NCI-H748 treated with DMSO at 0.1 percent for 48 hours (cell line): ENCODE results near the gene TBC1D1.
A peak's percentile ranks its signal among the peaks of the same experiment; 100 is the strongest.
"Not testable (repeated sequence)": the region's sequence is repeated elsewhere in the genome, so short reads cannot be mapped to it uniquely, and the experiment has no call there.

Experiments
- DNase-seq: peaks from one replicate; lab custom pipeline; 2025; lab: John Stamatoyannopoulos, UW

The TBC1D1 gene

DNA sequence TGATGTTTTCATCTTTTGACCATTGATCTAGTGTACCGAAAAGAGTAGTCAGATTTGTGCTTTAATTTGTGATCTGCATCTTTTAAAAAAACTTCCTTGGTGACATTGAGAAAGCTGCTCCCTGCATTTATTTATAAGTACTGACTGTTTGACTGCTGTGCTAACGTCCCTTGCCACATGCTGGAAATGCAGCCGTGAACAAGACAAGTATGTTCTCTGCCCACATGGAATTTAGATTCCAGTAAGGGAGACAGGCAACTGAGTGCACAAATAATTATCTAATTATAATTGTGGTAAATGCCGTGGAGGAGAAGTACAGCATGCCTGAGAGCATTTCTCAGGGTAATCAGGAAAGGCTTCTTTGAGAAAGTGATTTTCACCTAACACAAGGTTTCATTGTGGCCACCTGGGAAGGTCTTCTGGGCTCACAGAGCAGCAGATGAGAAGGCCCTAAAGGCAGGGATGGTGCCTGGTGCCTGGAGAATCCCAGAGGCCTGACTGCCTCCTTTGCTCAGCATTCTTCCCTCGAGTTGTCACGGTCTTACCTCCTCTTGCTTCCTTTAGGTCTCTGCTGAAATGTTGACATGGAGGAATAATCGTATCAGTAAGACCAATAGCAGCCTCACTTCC, 125.1 kb downstream of the TBC1D1 start:
- no peak for DNase-seq

DNA sequence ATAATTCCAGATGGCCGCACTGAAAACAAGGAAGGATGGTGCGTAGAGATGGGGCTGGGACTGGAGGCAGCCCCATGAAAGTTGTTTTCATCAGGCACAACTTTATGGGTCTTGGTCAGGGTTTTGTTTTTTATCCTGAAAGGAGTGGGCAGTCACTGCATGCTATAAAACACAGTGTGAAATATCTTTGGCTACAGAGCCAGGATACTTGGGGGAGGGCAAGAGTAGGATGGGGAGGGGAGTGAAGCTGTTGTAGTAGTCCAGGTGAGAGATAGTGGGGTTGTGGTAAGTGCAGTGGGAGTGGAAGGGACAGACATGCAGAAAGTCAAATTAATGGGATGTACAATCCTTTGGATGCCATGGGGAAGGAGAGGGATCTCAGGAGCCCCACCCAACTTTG, 125.8 kb downstream of the TBC1D1 start:
- DNase-seq = no peak

DNA sequence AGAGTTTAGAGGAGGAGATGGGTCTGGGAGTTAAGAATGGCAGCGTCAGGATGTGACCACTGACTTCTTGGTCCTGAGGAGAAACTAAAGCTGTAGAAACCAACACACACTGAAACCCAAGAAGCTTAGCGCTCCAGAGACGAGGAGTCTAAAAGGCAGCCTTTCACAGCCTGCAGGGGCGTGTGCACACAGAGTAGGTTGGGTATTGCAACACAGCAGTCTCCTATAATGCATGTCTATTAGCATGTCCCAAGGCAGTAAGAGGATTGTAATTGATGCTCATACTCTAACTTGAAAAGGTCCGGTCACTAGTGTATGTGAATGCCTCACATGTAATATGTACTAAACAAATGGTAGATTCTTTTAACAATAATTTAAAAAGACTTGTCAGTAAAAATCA, 126.7 kb downstream of the TBC1D1 start:
- DNase-seq = no peak

DNA sequence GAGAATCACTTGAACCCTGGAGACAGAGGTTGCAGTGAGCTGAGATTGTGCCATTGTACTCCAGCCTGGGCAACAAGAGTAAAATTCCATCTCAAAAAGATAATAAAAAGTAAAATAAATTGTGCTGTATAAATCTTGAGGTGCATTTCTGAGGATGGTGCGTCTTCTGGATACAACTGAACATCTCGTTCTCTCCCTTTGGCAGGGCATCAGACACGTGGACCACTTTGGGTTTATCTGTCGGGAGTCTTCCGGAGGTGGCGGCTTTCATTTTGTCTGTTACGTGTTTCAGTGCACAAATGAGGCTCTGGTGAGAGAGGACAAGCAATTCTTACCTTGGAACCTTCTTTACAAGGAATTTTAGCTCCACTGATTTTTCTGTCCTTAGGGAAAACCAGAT, 129.5 kb downstream of the TBC1D1 start:
- no peak for DNase-seq

DNA sequence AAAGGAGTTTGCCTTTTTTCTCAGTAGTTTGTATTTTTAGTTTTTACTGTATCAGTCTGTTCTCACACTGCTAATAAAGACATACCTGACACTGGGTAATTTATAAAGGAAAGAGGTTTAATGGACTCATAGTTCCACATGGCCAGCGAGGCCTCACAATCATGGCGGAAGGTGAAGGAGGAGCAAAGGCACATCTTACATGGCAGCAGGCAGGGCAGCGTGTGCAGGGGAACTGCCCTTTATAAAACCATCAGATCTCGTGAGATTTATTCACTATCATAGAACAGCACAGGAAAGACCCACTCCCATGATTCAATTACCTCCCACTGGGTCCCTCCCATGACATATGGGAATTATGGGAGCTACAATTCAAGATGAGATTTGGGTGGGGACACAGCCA, 130.1 kb downstream of the TBC1D1 start:
- not testable (repeated sequence) for DNase-seq

DNA sequence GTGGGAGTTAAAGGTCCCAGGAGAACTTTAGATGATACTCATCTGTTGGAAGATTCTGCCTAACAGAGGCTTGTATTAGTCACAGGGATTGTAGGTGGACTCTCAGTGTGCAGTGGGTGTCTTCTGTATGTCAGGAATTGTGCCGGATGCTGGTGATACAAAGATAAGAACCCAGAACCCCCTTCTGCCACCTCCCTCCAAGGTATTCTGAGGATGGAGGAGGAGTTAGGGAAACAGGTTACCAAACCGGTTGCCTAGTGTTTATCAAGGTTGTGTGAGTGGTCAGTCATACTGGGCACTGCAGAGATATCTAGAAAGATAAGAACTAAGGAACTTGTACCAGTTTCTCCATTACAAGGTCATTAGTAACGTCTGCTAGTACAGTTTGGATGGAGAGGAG, 130.9 kb downstream of the TBC1D1 start:
- no peak for DNase-seq

DNA sequence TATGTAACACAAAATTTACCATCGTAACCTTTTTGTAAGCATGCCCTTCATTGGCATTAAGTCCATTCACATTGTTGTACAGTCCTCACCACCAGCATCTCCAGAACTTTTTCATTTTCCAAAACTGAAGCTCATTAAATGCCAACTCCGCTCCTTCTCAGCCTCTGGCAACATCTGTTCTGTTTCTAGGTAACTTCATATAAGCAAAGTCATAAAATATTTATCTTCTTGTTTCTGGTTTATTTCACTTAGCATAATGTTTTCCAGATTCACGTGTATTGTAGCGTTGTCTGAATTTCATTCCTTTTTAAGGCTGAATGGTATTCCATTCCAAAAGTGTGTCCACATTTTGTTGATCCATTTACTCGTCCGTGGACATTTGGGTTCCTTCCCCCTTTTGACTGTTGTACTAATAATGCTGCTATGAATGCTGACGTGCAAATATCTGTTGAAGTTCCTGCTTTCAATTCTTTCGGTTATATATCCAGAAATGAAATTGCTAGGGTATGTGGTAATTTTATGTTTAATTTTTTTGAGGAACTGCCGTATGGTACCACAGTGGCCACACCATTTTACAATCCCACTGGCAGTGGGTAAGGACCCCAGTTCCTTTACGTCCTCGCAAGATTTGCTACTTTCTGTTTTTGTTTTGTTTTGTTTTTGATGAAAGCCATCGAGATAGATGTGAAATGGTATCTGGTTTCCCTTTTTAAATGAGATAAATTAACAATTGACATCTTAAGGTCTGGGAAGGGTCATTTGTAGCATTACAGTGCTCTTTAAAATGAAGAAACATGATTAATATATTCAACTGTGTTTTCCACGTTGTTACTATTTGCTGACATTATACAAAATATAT, 132.7 kb downstream of the TBC1D1 start:
- no peak for DNase-seq

DNA sequence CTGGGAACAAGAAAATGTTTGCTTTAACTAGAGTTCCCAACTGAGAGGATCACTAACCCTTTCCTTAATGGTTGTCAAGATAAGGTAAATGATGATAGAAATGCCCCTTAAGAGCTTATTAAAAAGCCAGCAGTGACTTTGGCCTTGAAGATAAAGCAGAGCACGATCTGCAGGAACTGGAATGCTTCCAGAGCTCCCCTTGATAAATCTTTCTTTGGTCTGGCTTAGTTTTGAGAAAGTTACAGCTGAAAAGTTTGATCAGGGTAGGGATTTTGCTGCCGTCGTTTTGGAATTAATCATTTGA, 133.3 kb downstream of the TBC1D1 start:
- DNase-seq = no peak

DNA sequence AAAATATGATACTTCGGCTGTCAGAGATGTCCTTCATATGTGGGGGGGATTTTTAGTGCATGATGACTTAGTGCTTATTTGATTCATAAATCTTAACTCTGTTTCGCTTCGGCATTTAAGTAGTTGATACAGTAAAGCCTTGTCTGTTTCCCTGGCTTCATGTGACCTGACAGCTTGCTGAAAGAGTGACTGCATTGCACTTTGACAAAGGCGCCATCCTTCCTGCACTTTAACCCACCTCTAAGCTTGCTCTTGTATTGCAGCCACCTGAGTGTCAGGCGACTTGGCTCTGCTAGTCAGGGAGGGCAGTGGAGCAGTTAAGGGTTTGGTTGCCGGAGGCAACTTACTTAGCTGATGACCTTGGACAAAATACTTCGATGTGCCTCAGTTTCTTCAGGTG, 134.8 kb downstream of the TBC1D1 start:
- DNase-seq = no peak

DNA sequence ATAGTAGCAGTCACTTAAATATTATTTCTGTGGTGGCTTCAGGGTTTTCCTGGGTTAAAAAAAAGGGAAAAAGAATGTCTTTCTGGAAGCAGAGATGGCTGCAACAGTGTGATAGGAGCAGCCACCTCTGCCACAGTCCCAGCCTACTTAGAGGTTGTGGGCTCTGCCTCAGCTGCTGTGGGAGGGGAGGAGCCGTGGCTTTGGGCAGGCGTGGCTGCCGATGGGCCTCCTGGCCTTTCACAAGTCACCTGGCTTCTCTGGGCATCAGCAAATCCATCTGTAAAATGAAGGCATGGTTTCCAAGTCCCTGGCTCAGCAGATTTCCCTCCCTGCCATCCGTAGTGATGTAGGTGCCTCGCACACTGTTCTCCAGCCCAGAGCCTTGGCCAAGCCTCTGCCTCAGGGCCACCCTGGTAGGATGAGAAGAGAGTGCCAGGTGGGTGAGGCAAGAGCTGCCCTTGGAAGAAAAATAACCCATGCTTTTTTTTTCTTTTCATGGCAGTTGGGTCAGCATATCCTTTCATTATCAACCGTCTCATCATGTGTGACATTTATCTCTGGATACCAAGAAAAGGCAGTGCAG, 135.4 kb downstream of the TBC1D1 start:
- DNase-seq = no peak

DNA sequence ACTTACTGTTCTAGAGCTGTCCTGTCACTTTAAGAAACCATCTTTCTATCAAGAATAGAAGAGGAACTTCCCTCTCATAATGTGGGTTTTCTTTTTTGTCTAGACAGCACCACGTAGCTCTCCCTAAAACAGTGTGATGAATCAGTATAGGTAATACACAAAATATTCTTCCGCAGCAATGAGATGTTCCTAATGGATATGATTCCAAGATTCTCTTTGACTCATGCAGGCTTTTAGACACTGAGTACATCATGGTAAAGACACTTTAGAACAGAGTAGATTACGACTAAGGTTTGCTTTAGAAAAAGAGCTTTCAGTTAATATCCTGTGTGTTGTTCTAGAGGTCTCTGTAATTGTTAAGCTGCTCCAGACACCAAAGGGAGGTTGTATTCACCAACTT, 139.1 kb downstream of the TBC1D1 start:
- no peak for DNase-seq

DNA sequence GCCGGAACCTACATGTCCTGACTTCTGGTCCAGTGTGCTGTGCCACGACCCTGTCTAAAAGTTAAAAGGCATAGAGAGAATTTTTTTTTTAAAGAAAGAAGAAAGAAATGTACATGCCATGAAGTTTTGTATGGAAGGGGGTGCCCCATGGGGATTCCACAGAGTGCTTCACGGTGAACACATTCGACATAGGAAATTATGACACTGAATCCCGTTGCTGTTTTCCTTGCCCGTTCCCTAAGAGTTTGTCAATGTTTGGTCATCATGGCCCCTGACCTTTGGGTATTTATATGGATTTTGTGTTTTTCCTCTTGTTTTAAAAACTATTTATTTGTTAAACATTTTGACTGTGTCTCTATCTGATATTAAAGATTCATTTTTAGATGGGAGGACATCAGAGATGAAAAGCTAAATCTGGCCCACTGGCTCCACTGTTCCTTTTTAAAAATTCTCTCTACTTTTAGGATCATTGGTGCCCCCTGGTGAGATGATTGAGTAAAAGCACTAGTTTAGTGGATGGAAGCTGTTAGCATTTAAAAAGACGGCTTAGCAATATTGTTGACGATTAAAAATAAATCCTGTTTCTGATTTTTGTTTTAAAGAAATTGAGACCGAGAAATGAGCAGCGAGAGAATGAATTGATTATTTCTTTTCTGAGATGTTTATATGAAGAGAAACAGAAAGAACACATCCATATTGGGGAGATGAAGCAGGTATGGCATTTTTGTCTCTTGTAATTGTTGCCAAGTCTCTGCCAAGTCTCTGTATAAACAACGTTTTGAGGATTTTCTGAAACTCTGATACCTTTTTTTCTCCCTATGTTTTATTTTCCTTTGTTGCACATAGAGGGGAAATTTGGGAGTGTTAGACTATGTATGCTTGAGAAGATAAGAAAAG, 144.3 kb downstream of the TBC1D1 start:
- DNase-seq = peak; percentile 42

DNA sequence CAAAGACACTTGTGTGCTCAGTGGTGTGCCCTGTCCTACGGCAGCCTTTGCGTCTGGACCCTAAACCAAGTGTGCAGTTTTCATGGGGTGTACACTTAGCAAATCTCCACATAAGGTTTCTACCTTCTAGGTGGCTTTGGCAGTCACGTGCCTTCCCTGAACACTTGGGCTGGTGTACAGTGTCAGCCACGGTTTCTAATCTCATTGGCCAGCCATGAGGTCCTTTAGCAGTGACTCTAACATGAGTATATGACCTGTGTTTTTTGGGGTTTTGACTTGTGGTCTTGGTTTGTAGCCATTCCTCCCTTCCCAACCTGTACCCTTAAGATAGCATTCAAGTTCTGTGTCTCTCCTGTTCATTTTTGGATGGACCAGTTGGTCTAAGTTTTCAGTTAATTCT, 145.7 kb downstream of the TBC1D1 start:
- no peak for DNase-seq

DNA sequence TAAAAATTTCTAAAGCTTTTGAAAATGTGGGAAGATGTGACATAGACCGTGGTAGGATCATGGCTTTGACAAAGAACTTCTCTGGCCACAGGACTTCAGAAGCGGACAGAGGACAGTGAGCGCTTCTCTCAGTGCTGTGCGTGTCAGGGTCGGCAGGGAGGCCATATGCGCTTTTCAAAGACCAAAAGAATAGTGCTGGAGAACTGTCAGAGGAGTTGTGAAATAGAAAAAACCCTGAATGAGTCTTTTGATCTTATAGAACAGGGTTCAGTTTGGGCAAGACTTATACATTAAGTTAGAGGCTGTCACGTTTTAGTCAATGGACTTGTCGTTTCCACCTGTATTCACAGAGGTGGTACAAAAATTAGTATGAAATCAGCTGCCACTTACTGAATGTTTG, 146.7 kb downstream of the TBC1D1 start:
- no peak for DNase-seq

DNA sequence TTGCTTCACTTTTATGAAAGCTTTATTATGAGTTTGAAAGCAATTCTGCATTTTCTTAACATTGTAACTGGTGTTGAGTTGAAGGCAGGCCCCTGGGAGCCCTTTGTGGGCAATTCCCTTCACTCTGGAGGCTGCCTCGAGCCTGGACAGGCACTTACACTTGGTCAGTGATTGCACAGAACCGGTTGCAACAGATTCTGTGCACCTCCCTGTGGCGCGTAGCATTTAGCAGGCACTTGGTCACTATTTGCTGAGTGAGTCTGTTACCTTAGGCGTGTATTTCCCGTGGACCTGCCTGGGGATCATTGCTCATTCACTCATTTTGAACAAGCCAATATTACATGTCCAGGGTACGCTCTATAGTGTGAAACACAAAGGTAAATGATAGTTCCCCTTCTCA, 149.7 kb downstream of the TBC1D1 start:
- no peak for DNase-seq

DNA sequence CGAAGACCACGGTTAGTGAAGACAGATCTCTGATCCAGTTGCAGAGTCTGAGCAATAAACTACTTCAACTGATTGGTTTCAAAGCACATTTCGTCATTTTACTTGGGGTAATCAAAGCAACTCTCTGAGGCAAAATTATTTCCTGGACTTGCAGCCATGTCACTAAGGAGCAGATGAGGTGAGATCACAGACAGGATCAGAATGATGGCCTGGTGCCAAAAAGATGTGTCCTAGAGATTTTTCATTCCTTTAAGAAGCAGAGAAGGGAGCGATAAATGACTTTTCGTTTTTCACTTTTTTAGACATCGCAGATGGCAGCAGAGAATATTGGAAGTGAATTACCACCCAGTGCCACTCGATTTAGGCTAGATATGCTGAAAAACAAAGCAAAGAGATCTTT, 153.2 kb downstream of the TBC1D1 start:
- no peak for DNase-seq

DNA sequence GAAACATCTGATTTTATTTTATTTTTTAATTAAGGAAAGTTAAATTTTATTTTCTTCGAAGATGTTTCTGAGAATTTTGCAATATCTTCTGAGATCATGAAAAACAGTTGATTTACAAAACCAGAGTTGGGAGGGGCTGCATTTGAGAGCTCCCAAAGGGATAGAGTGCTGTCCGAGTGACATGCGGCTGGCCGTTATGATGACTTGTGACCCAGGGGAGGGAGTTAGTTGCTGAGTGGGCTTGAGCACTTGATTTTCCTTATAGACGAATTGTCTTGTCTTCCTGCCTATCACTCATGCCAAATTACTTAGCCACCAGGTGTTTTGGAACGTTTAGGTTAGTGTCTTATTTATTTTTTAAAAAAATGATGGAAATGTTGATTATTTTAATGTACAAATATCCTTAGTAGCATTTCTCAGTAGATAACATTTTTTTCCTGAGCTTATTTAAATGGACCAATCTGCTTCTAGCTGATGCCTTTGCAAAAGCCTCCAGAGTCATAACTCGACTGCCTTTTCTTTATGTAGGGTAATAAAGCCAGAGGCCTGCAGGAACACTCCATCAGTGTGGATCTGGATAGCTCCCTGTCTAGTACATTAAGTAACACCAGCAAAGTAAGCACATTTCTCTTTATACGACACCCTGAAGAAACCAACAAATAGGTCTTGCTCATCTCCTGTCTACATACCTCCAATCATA, 154.6 kb downstream of the TBC1D1 start:
- DNase-seq = no peak

DNA sequence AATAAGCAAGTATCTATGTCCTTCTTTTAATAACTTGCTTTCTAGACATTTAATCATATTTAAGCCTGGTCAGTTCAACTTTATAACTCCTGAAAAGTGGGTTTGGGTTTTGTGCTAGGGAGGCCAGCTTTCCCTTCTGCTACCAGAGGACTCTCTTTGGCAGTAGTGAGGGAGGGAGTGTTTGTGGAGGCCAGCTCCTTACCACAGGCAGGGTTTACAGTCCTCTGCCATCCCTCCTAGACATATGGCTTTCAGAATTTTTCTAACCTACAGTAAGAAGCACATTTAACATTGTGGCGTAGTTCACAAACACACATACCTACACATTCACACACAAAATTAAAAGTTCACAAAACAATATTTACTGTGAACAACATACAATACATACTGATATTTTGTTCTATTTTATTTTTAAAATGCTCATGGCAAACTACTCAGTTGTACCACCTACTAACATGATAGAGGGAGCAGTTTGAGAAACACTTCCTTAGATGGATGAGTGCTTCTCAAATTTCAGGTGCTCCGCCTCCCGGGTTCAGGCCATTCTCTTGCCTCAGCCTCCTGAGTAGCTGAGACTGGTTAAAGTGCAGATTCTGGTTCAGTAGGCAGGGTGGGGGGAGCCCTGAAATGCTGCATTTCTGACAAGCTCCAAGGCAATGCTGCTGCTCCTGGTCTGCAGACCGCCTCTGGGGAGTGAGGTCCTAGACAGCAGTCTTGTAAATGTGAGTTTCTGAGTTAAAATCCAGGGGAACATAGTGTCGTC, 156.0 kb downstream of the TBC1D1 start:
- DNase-seq = no peak

DNA sequence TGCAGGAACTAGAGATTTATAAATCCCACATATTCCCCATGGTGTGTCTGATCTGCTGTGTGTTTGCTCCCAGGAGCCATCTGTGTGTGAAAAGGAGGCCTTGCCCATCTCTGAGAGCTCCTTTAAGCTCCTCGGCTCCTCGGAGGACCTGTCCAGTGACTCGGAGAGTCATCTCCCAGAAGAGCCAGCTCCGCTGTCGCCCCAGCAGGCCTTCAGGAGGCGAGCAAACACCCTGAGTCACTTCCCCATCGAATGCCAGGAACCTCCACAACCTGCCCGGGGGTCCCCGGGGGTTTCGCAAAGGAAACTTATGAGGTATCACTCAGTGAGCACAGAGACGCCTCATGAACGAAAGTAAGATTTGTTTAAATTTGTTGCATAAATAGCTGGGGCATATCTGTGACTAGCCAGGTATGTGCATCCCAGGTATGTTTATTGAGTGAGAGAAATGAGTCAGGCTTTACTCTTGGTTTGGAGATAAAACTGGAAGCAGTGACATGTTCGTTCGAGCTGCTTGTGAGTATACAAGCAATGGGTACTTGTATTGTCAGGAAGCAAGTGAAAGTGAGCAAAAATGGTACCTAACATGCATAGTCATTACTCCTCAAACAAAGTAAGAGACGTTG, 158.8 kb downstream of the TBC1D1 start:
- no peak for DNase-seq

DNA sequence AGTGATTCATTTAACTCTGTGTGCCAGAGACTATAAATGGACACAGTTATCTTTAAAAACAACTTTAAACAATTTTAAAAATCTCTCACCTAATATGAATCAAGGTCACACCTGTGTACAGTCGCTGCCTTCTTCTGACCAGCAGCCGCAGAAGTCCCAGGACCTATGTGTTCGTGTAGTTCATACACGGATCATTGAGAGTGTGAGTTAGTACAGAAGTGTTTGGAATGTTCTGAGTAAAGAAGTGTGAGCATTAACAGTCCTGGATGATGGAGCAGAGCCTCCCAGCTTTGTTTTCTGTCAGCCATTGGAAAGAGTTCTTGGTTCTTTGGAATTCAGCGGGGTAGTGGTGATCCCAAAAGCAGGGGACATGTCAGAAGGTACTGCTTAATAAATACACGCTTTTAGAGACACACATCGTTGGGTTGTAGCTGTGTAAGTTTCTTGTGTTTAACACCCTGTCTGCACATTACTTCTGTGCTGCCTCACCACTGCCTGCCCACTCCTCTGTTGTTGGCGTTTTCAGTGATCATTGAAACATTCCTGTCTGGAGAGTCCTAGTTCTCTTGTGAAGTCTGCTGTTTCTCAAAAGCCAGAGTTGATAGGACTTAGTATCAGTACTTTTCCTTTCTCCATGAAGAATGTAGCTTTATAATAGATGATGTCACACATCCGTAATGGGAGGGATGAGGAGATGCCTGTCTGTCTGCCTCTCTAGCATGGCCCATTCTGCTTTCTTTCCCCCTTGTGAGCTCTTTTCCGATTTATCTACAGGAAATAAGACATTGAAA, 159.9 kb downstream of the TBC1D1 start:
- DNase-seq = no peak
